Neural progenitor cell (in vitro differentiated cells): ENCODE results near the gene PACS1. TPM values are rescaled to one million over a fixed set of nuclear protein-coding genes. Genes with fewer than 3 reads are reported as not detected.

Source experiments
- DNase-seq: peaks from one replicate; pipeline ENCODE4 v3.0.0-alpha.2; 2016; ENCODE audit warnings: low spot score
- H2AFZ ChIP-seq: fragments of 200-600 bp; sonication (generic); replicated peaks from 2 replicates; pipeline ENCODE4 v1.6.1; 2016; ENCODE audit warnings: antibody characterized with exemption
- H3F3A ChIP-seq: fragments of 200-600 bp; sonication (generic); 2 replicates; pipeline ENCODE4 v1.6.1; 2016; ENCODE audit warnings: antibody characterized with exemption, low read depth
- H3K27ac ChIP-seq: fragments of 200-600 bp; sonication (generic); 2 replicates; pipeline ENCODE4 v1.5.1; 2016; ENCODE audit warnings: mild to moderate bottlenecking
- H3K27me3 ChIP-seq: fragments of 200-600 bp; sonication (generic); 2 replicates; pipeline ENCODE4 v1.6.1; 2016; ENCODE audit warnings: mild to moderate bottlenecking, moderate library complexity
- H3K36me3 ChIP-seq: fragments of 200-600 bp; sonication (generic); 2 replicates; pipeline ENCODE4 v1.5.1; 2016
- H3K4me1 ChIP-seq: fragments of 200-600 bp; sonication (generic); 2 replicates; pipeline ENCODE4 v1.6.1; 2016; ENCODE audit warnings: mixed run types
- H3K4me2 ChIP-seq: fragments of 200-600 bp; sonication (generic); 2 replicates; pipeline ENCODE4 v1.6.1; 2016
- H3K4me3 ChIP-seq: fragments of 200-600 bp; sonication (generic); 2 replicates; pipeline ENCODE4 v1.5.1; 2016
- H3K79me2 ChIP-seq: fragments of 200-600 bp; sonication (generic); 2 replicates; pipeline ENCODE4 v1.6.1; 2016; ENCODE audit warnings: low read depth
- H3K9ac ChIP-seq: fragments of 200-600 bp; sonication (generic); 2 replicates; pipeline ENCODE4 v1.6.1; 2016
- H3K9me3 ChIP-seq: fragments of 200-600 bp; sonication (generic); 2 replicates; pipeline ENCODE4 v1.5.1; 2016; ENCODE audit warnings: low read depth
- H4K20me1 ChIP-seq: fragments of 200-600 bp; sonication (generic); 2 replicates; pipeline ENCODE4 v1.6.1; 2016; ENCODE audit warnings: low read depth
- H3K27ac Mint-ChIP-seq: 3 replicates; pipeline ENCODE4 v1.8.0; 2021; ENCODE audit warnings: mixed read lengths
- H3K27me3 Mint-ChIP-seq: 2 replicates; pipeline ENCODE4 v1.8.0; 2022; ENCODE audit warnings: low read depth, mild to moderate bottlenecking, inconsistent platforms, moderate library complexity, mixed read lengths; ENCODE audit not compliant: insufficient read depth
- H3K36me3 Mint-ChIP-seq: 3 replicates; pipeline ENCODE4 v1.8.0; 2021; ENCODE audit warnings: mixed read lengths
- H3K4me1 Mint-ChIP-seq: 3 replicates; pipeline ENCODE4 v1.8.0; 2021; ENCODE audit warnings: mixed read lengths
- H3K4me3 Mint-ChIP-seq: 3 replicates; pipeline ENCODE4 v1.8.0; 2021; ENCODE audit warnings: mild to moderate bottlenecking, moderate library complexity, mixed read lengths
- H3K9me3 Mint-ChIP-seq: 3 replicates; pipeline ENCODE4 v1.8.0; 2020; ENCODE audit warnings: mixed read lengths
- CTCF ChIP-seq: fragments of 200-600 bp; sonication (generic); IDR thresholded peaks from 2 replicates; pipeline ENCODE4 v1.5.1; 2017; ENCODE audit warnings: antibody characterized with exemption, mild to moderate bottlenecking
- EZH2 ChIP-seq: fragments of 200-600 bp; sonication (generic); IDR thresholded peaks from 2 replicates; pipeline ENCODE4 v1.6.1; 2017; ENCODE audit warnings: antibody characterized with exemption, mild to moderate bottlenecking, moderate library complexity
- EZH2phosphoT487 ChIP-seq: fragments of 200-600 bp; sonication (generic); IDR thresholded peaks from 2 replicates; pipeline ENCODE4 v1.6.1; 2017; ENCODE audit warnings: antibody characterized with exemption
- total RNA-seq: library from RNA; depleted of rRNA; stranded (reverse); fragments of >200 nt; gene quantifications from 2 replicates; pipeline ENCODE4 v1.2.3, GENCODE V29; 2015; ENCODE audit warnings: low replicate concordance

The PACS1 gene
- total RNA-seq, 1 donor from 2014 or later = 13.4 TPM

- Mint-ChIP-seq H3K9me3 (no peaks in the 10 kb centered on the region), H3K4me3 (peak overlapping the region; percentile 96), H3K27me3 (peaks cover 5% of the 10 kb centered on the region), H3K4me1 (peaks cover 41% of the 10 kb centered on the region), H3K36me3 (peaks cover 25% of the 10 kb centered on the region), H3K27ac (peak overlapping the region; percentile 88)
- peak overlapping the region; percentile 92 for H3K4me2 ChIP-seq
- peaks cover 42% of the 10 kb centered on the region for H3K79me2 ChIP-seq
- H3K4me1 ChIP-seq = peaks cover 22% of the 10 kb centered on the region
- TF ChIP-seq CTCF (no peak), EZH2 (no peak), EZH2phosphoT487 (no peak)
- no peaks in the 10 kb centered on the region for H3K27me3 ChIP-seq
- no peaks in the 10 kb centered on the region for H3K9me3 ChIP-seq
- peaks cover 11% of the 10 kb centered on the region for H4K20me1 ChIP-seq
- H3K4me3 ChIP-seq = peak overlapping the region; percentile 80
- peak overlapping the region; percentile 13 for H2AFZ ChIP-seq
- DNase-seq = no peak
- H3F3A ChIP-seq = peaks cover 28% of the 10 kb centered on the region
- peaks cover 6% of the 10 kb centered on the region for H3K36me3 ChIP-seq
- H3K9ac ChIP-seq = peak overlapping the region; percentile 91
- H3K27ac ChIP-seq = peak overlapping the region; percentile 9
Observed at GRCh38 chr11:66052664-66052982, 17.4 kb upstream of the PACS1 start.

- Histone ChIP-seq H3K9ac (no peak overlapping the region), H3K79me2 (peaks cover 33% of the 10 kb centered on the region), H3K27me3 (no peaks in the 10 kb centered on the region), H3K4me2 (no peak overlapping the region), H3K4me1 (peaks cover 16% of the 10 kb centered on the region), H2AFZ (no peak overlapping the region), H3K4me3 (no peak overlapping the region), H3K36me3 (peaks cover 6% of the 10 kb centered on the region), H3K9me3 (no peaks in the 10 kb centered on the region), H3F3A (peaks cover 19% of the 10 kb centered on the region), H4K20me1 (peaks cover 14% of the 10 kb centered on the region), H3K27ac (no peak overlapping the region)
- TF ChIP-seq EZH2phosphoT487 = no peak
- TF ChIP-seq EZH2 = no peak
- TF ChIP-seq CTCF = no peak
- Mint-ChIP-seq H3K4me1 (peaks cover 25% of the 10 kb centered on the region), H3K4me3 (peak overlapping the region; percentile 96), H3K27me3 (peaks cover 5% of the 10 kb centered on the region), H3K27ac (no peak overlapping the region), H3K36me3 (peaks cover 36% of the 10 kb centered on the region), H3K9me3 (no peaks in the 10 kb centered on the region)
- DNase-seq = no peak
Observed at GRCh38 chr11:66055021-66055420, 15.1 kb upstream of the PACS1 start.

GRCh38 chr11:66056501-66056900, 13.6 kb upstream of the PACS1 start:
- Histone ChIP-seq H3K4me1 (peaks cover 6% of the 10 kb centered on the region), H3K27me3 (no peaks in the 10 kb centered on the region), H3K27ac (no peak overlapping the region), H4K20me1 (peaks cover 14% of the 10 kb centered on the region), H3K36me3 (peaks cover 6% of the 10 kb centered on the region), H3K79me2 (peaks cover 33% of the 10 kb centered on the region), H3F3A (peaks cover 4% of the 10 kb centered on the region), H2AFZ (no peak overlapping the region), H3K9ac (no peak overlapping the region), H3K4me2 (no peak overlapping the region), H3K4me3 (no peak overlapping the region), H3K9me3 (no peaks in the 10 kb centered on the region)
- peaks cover 5% of the 10 kb centered on the region for H3K27me3 Mint-ChIP-seq
- no peak overlapping the region for H3K4me3 Mint-ChIP-seq
- H3K36me3 Mint-ChIP-seq = peaks cover 45% of the 10 kb centered on the region
- no peak overlapping the region for H3K27ac Mint-ChIP-seq
- peaks cover 12% of the 10 kb centered on the region for H3K4me1 Mint-ChIP-seq
- H3K9me3 Mint-ChIP-seq = no peaks in the 10 kb centered on the region
- TF ChIP-seq EZH2 (no peak), EZH2phosphoT487 (no peak), CTCF (no peak)
- no peak for DNase-seq
